EL (cell line): Measurements from ENCODE around the gene BBS9.

Source experiments
- DNase-seq: peaks from one replicate; pipeline ENCODE4 v3.0.0-alpha.2; 2016

The BBS9 gene

GRCh38 chr7:33128631-33128989 is 754 bp upstream of the BBS9 start:
- no peak for DNase-seq

GRCh38 chr7:33129806-33130153 is 416 bp downstream of the BBS9 start:
- no peak for DNase-seq

DNA sequence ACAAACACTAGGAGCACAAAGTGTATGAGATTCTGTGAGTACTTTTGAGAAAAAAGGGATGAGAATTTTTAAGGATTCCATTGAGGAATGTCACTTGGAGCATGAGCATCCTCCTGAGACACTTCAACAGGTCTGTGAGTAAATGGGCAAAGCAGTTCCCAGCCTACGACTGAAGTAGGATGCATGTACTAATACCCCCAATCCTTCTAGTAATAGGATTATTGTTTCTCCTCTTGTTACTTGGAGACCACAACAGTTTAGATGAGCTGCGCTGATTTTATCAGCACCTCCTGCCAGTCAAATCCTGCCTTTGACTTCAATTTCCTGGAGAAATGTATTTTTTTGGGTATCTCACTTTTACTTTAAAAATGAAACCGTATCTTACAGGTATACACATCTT is 820 bp downstream of the BBS9 start:
- DNase-seq, result no peak

DNA sequence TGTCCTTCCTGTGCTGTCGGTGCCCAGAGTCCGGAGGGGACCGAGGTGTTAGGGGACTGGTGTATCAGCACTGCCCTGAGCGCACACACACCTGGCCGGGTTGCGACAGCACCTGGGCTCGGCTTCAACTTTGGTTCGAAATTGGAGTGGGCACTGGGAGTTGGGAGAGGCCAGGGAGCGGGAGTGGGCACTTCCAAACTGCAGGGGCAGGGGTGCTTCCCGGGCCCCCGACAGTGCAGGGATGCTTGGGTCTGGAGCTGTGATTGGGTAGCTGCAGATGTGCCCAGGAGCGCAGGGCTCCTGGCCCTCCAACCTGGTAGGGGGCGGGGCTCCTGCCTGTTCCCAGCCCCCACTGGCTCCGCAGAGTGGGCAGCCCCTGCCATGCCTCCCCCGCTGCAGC is 7.7 kb downstream of the BBS9 start:
- no peak for DNase-seq

- DNase-seq, result no peak
Observed at GRCh38 chr7:33142585-33142984, 13.2 kb downstream of the BBS9 start.

DNA sequence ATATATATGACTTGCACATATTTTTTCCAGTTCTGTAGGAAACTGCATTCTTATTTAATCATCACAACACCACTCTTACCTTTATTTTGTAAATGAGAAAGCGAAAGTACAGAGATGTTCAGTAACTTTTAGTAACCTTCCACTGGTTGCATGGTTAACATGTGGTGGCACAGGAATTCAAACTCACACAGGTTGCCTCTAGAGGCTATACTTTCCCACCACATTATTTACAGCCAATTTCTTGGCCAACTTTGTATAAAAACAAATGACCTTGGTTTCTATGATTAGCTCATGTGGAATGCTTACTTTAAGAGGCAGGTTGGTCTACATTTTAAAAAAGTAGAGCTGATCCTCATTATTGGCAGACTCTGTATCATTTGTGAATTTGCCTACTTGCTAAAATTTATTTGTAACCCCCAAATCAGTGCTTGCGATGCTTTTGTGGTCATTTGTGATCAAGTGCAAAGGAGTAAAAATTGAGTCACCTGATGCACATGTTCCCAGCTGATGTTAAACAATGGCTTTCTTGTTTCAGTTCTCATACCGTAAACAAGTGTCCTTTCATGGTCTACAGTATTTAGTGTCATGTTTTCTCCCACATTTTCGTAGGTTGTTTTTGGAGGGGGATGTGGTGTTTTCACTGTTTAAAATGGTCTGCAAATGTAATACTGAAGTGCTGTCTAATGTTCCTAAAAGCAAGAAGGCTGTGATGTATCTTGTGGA is 14.8 kb downstream of the BBS9 start:
- peak; percentile 6 for DNase-seq

- DNase-seq, result no peak
Observed at GRCh38 chr7:33145156-33145555, 15.8 kb downstream of the BBS9 start.

GRCh38 chr7:33152087-33152486 is 22.7 kb downstream of the BBS9 start:
- no peak for DNase-seq

- DNase-seq, result no peak
Observed at GRCh38 chr7:33155811-33156210, 26.4 kb downstream of the BBS9 start.

- DNase-seq, result no peak
Observed at GRCh38 chr7:33156441-33156840, 27.1 kb downstream of the BBS9 start.

DNA sequence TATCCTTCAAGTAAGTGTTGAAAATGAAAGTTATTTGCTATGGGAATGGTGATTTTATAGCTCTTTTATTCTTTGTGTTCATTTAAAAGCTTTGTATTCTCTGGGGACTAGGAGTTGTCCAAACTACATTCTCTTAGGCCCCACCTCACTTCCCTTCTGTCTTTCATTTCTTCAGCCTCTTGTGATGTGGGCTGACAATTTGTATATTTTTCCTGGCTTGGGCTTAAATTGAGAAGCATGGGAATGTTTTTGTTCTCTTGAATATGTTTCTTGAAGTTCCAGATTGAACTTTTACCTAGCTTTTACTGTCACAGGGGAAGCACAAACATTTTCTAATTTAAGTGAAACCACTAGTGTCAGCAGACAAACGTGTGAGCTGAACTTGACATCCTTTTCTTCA is 27.9 kb downstream of the BBS9 start:
- DNase-seq, result no peak

- no peak for DNase-seq
Observed at GRCh38 chr7:33157781-33158180, 28.4 kb downstream of the BBS9 start.

- DNase-seq, result no peak
Observed at GRCh38 chr7:33177876-33178275, 48.5 kb downstream of the BBS9 start.

DNA sequence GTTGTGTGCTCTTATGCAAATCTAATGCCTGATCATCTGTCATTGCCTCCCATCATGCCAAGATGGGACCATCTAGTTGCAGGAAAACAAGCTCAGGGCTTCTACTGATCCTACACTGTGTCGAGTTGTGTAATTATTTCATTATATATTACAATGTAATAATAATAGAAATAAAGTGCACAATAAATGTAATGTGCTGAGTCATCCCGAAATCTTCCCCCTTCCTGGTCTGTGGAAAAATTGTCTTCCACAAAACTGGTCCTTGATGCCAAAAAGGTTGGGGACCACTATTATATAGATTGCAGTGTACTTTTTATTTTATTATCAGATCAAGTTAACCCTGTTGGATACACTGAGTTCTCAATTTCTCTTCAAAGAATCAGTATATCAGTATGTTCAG is 50.2 kb downstream of the BBS9 start:
- no peak for DNase-seq

GRCh38 chr7:33183504-33183903 is 54.1 kb downstream of the BBS9 start:
- no peak for DNase-seq

GRCh38 chr7:33184828-33185227 is 55.5 kb downstream of the BBS9 start:
- no peak for DNase-seq

GRCh38 chr7:33185786-33186185 is 56.4 kb downstream of the BBS9 start:
- peak; percentile 60 for DNase-seq

GRCh38 chr7:33186192-33186591 is 56.8 kb downstream of the BBS9 start:
- DNase-seq, result peak; percentile 45

GRCh38 chr7:33190688-33191304 is 61.4 kb downstream of the BBS9 start:
- no peak for DNase-seq

DNA sequence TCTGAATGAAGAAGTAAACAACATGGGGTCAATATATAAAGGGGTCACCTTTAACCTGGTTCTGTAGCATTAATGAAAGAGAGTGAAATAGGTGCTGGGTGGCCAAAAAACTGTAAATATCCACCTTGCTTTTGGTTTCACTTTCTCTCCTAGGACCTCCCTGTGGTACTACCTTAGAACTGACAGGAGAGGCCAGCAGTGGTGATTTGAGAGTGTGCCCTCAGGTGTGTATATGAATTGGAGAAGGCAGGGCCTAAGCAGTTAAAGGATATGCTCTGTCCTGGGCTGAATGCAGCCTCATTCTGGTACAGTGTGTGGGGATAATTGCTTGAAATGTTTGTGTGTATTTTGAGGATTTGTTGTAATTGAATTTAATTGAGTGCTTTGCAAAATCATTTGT is 62.0 kb downstream of the BBS9 start:
- no peak for DNase-seq

GRCh38 chr7:33192695-33193291 is 63.4 kb downstream of the BBS9 start:
- DNase-seq, result no peak

DNA sequence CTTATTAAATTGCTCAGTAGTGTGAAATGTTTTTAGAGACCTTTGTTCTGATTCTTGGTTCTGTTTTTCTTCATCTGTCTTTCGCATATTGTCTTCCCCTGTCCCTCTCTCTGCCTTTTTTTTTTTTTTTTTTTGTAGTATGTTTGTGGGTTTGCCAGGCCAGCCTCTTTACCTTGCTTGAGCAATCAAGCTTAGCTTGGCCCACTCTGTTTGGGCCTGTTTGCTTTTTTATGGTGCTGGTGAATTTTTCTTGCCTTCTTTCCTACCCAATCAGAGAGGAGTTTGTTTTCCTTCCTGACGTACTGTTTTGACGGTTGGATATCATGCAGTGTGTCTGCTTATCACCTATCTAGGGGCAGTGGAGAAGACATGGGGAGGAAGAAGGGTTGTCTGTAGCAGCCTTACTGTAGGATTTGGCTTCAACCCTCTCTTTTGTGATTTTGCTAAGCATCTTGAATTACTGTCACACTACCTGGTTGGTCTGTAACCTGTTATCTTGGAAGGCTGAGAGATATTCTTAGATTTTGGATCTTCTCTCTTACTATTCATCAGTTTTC is 64.0 kb downstream of the BBS9 start:
- DNase-seq, result no peak

- DNase-seq, result peak; percentile 81
Observed at GRCh38 chr7:33195264-33195663, 65.9 kb downstream of the BBS9 start.

DNA sequence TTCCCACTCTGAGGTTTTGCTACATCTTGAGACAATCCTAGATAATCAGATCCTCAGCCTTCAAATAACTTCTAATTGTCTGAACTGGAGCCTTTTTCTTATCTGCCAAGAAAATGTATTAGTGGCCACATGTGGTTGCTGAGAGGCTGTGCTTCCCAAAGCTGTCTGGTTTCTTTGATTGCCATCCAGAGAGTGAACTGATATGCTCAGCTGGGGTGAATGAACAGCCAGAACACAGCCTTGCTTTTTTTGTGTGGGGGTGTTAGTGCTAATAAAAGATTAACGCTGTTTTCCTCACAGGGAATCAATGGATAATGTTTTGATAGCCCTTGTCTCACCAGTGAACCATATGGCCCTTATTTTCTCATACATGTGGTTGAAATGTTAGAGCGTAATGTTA is 66.9 kb downstream of the BBS9 start:
- DNase-seq, result no peak
